ENCODE measurements around the gene TGOLN2. TPM values are rescaled to one million over a fixed set of nuclear protein-coding genes. Genes with fewer than 3 reads are reported as not detected.

The TGOLN2 gene
- total and polyA plus RNA-seq, 7 donors: 14.3 to 51.7 (median 36.8) TPM

DNA sequence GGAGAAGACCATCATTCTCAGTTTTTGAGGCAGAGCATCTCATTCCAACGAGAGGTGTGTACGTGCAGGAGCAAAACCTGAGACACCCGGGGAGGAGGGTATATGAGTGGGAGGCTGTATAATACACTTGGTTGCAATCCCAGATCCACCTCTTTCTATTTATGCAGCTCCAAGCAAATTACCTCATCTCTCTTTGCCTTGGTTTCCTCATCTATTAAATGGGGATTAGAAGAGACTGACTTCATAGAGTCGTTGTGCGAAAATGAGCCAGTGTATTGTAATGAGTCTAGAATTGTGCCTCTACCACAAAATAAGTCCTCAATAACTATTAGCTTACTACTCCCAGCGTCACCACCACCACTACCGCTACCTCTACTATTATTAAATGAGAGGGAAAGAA lies 40.1 kb downstream of the TGOLN2 start:
- Histone ChIP-seq H3K36me3 (ENCODE audit: insufficient read depth in 1 of 2, low read depth in 1 of 2) (peaks cover 0 to 14% of the 10 kb centered on the region in 2 donors), H3K27ac (no peak overlapping the region), H3K4me1 (peaks cover 4% of the 10 kb centered on the region), H3K9me3 (no peaks in the 10 kb centered on the region), H3K4me3 (no peak overlapping the region), H3K27me3 (ENCODE audit: insufficient read depth in 3 of 3, low read length in 2 of 3) (no peaks in the 10 kb centered on the region)
- intact Hi-C loops (cut with DNase I): loop anchor here (2.0 to 5.0 kb wide), 3 partner anchors 155 to 221 kb away; partner anchors contain the start of gene TCF7L1 (in 1 of the 2)
- DNase-seq: no peak
- 92 to 93% (median 93%) methylated on average over 7 of the region's 7 CpGs for WGBS, 3 donors
- TF ChIP-seq, protein P1, sequence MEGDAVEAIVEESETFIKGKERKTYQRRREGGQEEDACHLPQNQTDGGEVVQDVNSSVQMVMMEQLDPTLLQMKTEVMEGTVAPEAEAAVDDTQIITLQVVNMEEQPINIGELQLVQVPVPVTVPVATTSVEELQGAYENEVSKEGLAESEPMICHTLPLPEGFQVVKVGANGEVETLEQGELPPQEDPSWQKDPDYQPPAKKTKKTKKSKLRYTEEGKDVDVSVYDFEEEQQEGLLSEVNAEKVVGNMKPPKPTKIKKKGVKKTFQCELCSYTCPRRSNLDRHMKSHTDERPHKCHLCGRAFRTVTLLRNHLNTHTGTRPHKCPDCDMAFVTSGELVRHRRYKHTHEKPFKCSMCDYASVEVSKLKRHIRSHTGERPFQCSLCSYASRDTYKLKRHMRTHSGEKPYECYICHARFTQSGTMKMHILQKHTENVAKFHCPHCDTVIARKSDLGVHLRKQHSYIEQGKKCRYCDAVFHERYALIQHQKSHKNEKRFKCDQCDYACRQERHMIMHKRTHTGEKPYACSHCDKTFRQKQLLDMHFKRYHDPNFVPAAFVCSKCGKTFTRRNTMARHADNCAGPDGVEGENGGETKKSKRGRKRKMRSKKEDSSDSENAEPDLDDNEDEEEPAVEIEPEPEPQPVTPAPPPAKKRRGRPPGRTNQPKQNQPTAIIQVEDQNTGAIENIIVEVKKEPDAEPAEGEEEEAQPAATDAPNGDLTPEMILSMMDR (IDR thresholded peaks at IDR 0.05): no peak
- ATAC-seq: no peak

DNA sequence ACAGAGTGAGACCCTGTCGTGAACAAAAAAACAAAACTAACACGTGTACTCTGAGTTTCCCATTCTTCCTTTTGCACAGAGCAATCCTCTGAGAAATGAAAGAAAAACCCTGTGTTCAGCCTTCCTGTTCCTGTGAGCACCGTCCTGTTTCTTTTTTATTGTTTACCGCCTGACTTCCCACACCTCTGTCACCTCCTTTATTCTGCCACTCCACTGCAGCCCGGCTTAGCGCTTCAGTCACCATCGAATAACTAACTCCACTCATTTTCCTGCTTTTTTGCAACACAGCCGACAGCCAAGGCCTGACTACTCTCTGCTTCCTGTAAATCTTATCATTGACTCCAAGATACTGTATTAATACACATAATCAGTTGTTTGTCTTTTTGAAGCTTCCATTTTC lies 40.9 kb downstream of the TGOLN2 start:
- Histone ChIP-seq H3K4me1 (peaks cover 4% of the 10 kb centered on the region), H3K9me3 (no peaks in the 10 kb centered on the region), H3K27me3 (ENCODE audit: insufficient read depth in 3 of 3, low read length in 2 of 3) (no peaks in the 10 kb centered on the region), H3K4me3 (no peak overlapping the region), H3K36me3 (ENCODE audit: insufficient read depth in 1 of 2, low read depth in 1 of 2) (peaks cover 0 to 14% of the 10 kb centered on the region in 2 donors), H3K27ac (no peak overlapping the region)
- DNase-seq (no peak), ATAC-seq (no peak)
- intact Hi-C loops (cut with DNase I): loop anchor here (2.0 to 5.0 kb wide), 3 partner anchors 155 to 220 kb away; partner anchors contain the start of gene TCF7L1 (in 1 of the 2)
- TF ChIP-seq, protein P1 (IDR thresholded peaks at IDR 0.05): no peak
- WGBS, 3 donors: 71 to 73% (median 71%) methylated on average over 8 of the region's 8 CpGs

DNA sequence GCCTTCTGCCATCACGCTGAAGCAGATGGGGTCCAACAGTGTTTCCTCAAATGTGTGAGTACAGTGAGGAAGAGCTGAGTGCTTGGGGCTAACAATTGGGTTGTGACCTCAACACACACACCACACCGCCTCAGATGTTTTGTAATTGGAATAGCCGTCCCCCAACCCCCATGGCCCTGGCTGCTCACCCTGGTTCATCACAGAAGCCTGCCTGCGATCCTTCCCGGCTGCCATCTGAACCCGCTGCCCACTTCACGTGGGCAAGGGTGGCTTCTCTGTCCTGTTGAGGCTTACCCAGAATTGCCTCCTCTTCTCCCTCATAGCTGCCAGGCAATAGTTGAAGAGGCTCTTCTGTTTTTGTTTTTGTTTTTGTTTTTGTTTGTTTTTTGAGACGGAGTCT lies 44.1 kb downstream of the TGOLN2 start:
- TF ChIP-seq, protein P1 (IDR thresholded peaks at IDR 0.05): no peak
- Histone ChIP-seq H3K9me3 (no peaks in the 10 kb centered on the region), H3K27ac (no peak overlapping the region), H3K27me3 (ENCODE audit: insufficient read depth in 3 of 3, low read length in 2 of 3) (no peaks in the 10 kb centered on the region), H3K4me3 (no peak overlapping the region), H3K36me3 (ENCODE audit: insufficient read depth in 1 of 2, low read depth in 1 of 2) (peaks cover 0 to 14% of the 10 kb centered on the region in 2 donors), H3K4me1 (peaks cover 5% of the 10 kb centered on the region)
- DNase-seq: no peak
- 95 to 98% (median 95%) methylated on average over 8 of the region's 8 CpGs for WGBS, 3 donors
- intact Hi-C loops (cut with DNase I): loop anchor here in 1 of 2 donors (2.0 kb wide), 1 partner anchor 151 kb away; the partner anchor contains the start of gene TCF7L1
- no peak for ATAC-seq

DNA sequence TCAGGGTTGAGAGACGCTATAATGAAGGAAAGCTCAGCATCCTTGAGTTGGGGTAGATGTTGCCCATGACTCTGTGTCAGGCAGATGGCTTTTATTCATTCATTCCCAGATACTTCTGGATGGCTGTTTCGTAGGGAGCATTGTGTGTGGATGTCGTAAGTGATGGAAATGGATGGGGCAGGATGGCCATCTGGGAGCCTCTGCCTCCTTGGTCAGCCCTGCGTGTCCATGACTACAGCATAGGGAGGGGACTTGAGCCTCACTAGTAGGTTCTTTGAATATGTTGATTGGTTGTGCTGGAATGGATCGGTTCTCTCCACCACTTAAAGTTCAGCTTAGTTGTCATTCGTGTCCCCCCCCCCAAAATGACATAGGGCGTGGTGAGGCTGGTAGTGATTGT lies 44.9 kb downstream of the TGOLN2 start:
- Histone ChIP-seq H3K9me3 (no peaks in the 10 kb centered on the region), H3K27me3 (ENCODE audit: insufficient read depth in 3 of 3, low read length in 2 of 3) (no peaks in the 10 kb centered on the region), H3K4me3 (no peak overlapping the region), H3K4me1 (peaks cover 10% of the 10 kb centered on the region), H3K27ac (no peak overlapping the region), H3K36me3 (ENCODE audit: insufficient read depth in 1 of 2, low read depth in 1 of 2) (peaks cover 0 to 14% of the 10 kb centered on the region in 2 donors)
- no peak for ATAC-seq
- 94 to 95% (median 95%) methylated on average over 7 of the region's 7 CpGs for WGBS, 3 donors
- TF ChIP-seq, protein P1 (IDR thresholded peaks at IDR 0.05): no peak
- DNase-seq: no peak
- intact Hi-C loops (cut with DNase I): no loop called here

DNA sequence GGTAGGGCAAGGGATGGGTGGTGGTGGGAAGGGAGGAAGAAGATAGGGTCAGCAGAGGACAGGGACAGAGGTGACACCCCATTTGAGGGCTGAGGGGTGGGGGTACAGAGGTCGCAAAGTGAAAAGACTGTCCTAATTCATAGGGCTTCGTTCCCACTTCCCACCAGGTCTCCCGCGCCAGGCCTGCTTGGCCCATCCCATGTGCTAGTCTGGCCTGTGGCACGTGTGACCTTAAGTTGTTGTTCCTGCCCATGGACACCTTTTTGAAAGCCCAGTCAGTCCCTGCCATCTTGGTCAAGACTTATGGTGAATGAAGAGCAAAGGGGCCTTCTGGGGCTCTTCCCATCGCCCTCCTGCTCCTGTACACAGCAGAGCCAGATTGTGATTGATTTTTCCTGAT lies 46.2 kb downstream of the TGOLN2 start:
- H3K27me3 ChIP-seq (ENCODE audit: insufficient read depth in 3 of 3, low read length in 2 of 3): no peaks in the 10 kb centered on the region
- TF ChIP-seq, protein P1 (IDR thresholded peaks at IDR 0.05): no peak
- ATAC-seq: no peak
- DNase-seq: no peak
- no peak overlapping the region for H3K4me3 ChIP-seq
- no peak overlapping the region for H3K27ac ChIP-seq
- H3K36me3 ChIP-seq (ENCODE audit: insufficient read depth in 1 of 2, low read depth in 1 of 2): peaks cover 0 to 6% of the 10 kb centered on the region in 2 donors
- H3K9me3 ChIP-seq: no peaks in the 10 kb centered on the region
- intact Hi-C loops (cut with DNase I): no loop called here
- 79 to 89% (median 86%) methylated on average over 6 of the region's 6 CpGs for WGBS, 3 donors
- H3K4me1 ChIP-seq: peaks cover 15% of the 10 kb centered on the region

Data from psoas muscle (tissue), 8 donors.